ENCODE results near the gene PURB. TPM values are rescaled to one million over a fixed set of nuclear protein-coding genes. Genes with fewer than 3 reads are reported as not detected.
"Not testable (repeated sequence)": the region's sequence is repeated elsewhere in the genome, so short reads cannot be mapped to it uniquely, and the experiment has no call there.

Gene PURB
- total RNA-seq: 13.1 TPM
- long read RNA-seq, full-length matches to known transcripts: 32 of 32 reads
- long read RNA-seq, partial matches to known transcripts: 0 of 32 reads
- long read RNA-seq, other reads (novel, unspliced or antisense): 0 of 32 reads

- TF ChIP-seq, protein P1, sequence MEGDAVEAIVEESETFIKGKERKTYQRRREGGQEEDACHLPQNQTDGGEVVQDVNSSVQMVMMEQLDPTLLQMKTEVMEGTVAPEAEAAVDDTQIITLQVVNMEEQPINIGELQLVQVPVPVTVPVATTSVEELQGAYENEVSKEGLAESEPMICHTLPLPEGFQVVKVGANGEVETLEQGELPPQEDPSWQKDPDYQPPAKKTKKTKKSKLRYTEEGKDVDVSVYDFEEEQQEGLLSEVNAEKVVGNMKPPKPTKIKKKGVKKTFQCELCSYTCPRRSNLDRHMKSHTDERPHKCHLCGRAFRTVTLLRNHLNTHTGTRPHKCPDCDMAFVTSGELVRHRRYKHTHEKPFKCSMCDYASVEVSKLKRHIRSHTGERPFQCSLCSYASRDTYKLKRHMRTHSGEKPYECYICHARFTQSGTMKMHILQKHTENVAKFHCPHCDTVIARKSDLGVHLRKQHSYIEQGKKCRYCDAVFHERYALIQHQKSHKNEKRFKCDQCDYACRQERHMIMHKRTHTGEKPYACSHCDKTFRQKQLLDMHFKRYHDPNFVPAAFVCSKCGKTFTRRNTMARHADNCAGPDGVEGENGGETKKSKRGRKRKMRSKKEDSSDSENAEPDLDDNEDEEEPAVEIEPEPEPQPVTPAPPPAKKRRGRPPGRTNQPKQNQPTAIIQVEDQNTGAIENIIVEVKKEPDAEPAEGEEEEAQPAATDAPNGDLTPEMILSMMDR (IDR thresholded peaks at IDR 0.05; ENCODE audit: borderline replicate concordance): no peak
- H3K27me3 ChIP-seq (ENCODE audit: low read depth): no peaks in the 10 kb centered on the region
- intact Hi-C loops (cut with micrococcal nuclease): no loop called here
- peak within 1 kb of the TSS; percentile 98 for H3K27ac ChIP-seq (replicated peaks)
- H3K9me3 ChIP-seq (replicated peaks): no peaks in the 10 kb centered on the region
- DNase-seq: peak; percentile 96
- H3K4me1 ChIP-seq: peaks cover 54% of the 10 kb centered on the region
- peak within 1 kb of the TSS; percentile 94 for H3K4me3 ChIP-seq
- no peaks in the 10 kb centered on the region for H3K36me3 ChIP-seq
These were observed at the start of gene PURB for GRCh38 chr7:44885394-44886317. Gene PURB (minus strand): TSS chr7:44885530. CDS start chr7:44885348, 182 bp downstream.

DNA sequence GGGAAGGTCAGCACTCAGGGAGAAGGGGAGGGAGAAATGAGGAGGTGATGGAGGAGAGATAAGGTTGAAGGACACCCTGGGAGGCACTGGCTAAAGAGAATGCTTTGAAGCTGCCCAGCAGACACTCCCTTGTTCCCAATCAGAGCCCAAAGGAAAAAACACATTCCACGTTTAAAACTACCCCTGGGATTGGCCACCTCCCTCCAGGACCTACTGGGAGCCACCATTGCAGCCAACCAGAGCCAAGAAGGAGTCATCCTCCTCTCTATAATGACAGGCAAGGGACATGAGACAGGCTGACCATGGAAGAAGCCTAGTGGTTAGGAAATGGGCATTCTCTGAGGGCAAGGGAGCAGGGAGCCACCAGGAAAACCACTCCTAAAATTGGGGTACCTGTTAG lies 49.7 kb upstream of the PURB start:
- Histone ChIP-seq H3K4me3 (no peak overlapping the region), H3K36me3 (no peaks in the 10 kb centered on the region), H3K27me3 (ENCODE audit: low read depth) (peaks cover 18% of the 10 kb centered on the region), H3K27ac (replicated peaks) (no peak overlapping the region), H3K4me1 (no peaks in the 10 kb centered on the region), H3K9me3 (replicated peaks) (peaks cover 1% of the 10 kb centered on the region)
- no peak for DNase-seq
- intact Hi-C loops (cut with micrococcal nuclease): no loop called here
- TF ChIP-seq, protein P1 (IDR thresholded peaks at IDR 0.05; ENCODE audit: borderline replicate concordance): no peak

GRCh38 chr7:44934510-44934909 lies 49.2 kb upstream of the PURB start:
- H3K9me3 ChIP-seq (replicated peaks); H3K36me3 ChIP-seq; H3K4me3 ChIP-seq; DNase-seq; H3K4me1 ChIP-seq; H3K27ac ChIP-seq (replicated peaks); intact Hi-C loops (cut with micrococcal nuclease): not testable (repeated sequence)
- H3K27me3 ChIP-seq (ENCODE audit: low read depth): peaks cover 22% of the 10 kb centered on the region

DNA sequence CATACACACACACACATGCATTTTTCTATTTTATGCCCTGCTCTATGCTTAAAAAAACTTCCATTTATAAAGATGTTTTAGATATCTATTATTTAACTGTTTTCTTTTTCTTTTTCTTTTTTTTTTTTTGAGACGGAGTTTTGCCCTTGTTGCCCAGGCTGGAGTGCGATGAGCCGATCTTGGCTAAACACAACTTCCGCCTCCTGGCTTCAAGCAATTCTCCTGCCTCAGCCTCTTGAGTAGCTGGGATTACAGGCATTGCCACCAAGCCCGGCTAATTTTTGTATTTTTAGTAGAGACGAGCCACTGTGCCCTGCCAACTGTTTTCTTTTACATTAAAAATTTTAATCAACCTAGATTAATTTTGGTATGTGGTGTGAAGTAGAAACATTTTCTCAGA lies 45.6 kb upstream of the PURB start:
- peaks cover 4% of the 10 kb centered on the region for H3K9me3 ChIP-seq (replicated peaks)
- no peak overlapping the region for H3K4me3 ChIP-seq
- intact Hi-C loops (cut with micrococcal nuclease): no loop called here
- H3K4me1 ChIP-seq: no peaks in the 10 kb centered on the region
- H3K36me3 ChIP-seq: no peaks in the 10 kb centered on the region
- peaks cover 13% of the 10 kb centered on the region for H3K27me3 ChIP-seq (ENCODE audit: low read depth)
- no peak for DNase-seq
- H3K27ac ChIP-seq (replicated peaks): no peak overlapping the region
- TF ChIP-seq, protein P1 (IDR thresholded peaks at IDR 0.05; ENCODE audit: borderline replicate concordance): no peak

DNA sequence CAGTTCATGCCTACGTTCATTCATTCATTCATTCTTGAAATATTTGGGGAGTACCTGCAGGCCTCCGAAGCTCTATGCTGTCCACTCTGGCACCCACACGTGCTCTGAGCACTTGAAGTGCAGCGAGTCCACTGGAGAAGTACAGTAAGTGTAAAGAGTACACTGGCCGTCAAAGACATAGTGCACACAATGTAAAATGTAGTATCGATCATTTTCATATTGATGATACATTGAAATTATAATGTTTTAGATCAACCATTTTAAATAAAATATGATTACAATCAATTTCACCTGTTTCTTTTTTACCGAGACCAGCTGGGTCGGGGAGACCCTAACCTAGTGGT lies 37.0 kb upstream of the PURB start:
- TF ChIP-seq, protein P1 (IDR thresholded peaks at IDR 0.05; ENCODE audit: borderline replicate concordance): peak; percentile 17
- H3K27ac ChIP-seq (replicated peaks): no peak overlapping the region
- no peak for DNase-seq
- no peaks in the 10 kb centered on the region for H3K36me3 ChIP-seq
- H3K4me1 ChIP-seq: peaks cover 4% of the 10 kb centered on the region
- no peak overlapping the region for H3K4me3 ChIP-seq
- H3K9me3 ChIP-seq (replicated peaks): no peaks in the 10 kb centered on the region
- intact Hi-C loops (cut with micrococcal nuclease): loop anchor here (5.0 kb wide), 1 partner anchor 335 kb away; no protein-coding TSS in a partner anchor
- no peaks in the 10 kb centered on the region for H3K27me3 ChIP-seq (ENCODE audit: low read depth)

All from left ventricle myocardium inferior (tissue), 1 donor.